ENCODE results near the gene SYNJ2. TPM values are rescaled to one million over a fixed set of nuclear protein-coding genes. Genes with fewer than 3 reads are reported as not detected.

SYNJ2 gene
- total and polyA plus RNA-seq, 2 donors (not counting 3 experiments of a cell fraction or from before 2014, with no cell fraction given): 35.1 to 78.2 TPM

GRCh38 chr6:158000530-158001307, 19.1 kb downstream of the SYNJ2 start:
- H3K79me2 ChIP-seq (ENCODE audit: control insufficient read depth, insufficient read depth, low read length): peaks cover 84% of the 10 kb centered on the region
- no peak overlapping the region for H2AFZ ChIP-seq (ENCODE audit: low read depth, low read length)
- TF ChIP-seq POLR2A (IDR thresholded peaks at IDR 0.05; ENCODE audit: low read depth, low read length) (no peak), GATA2 (IDR thresholded peaks at IDR 0.05; ENCODE audit: insufficient read depth, insufficient read length, low read depth, low read length) (no peak), JUN (IDR thresholded peaks at IDR 0.05; ENCODE audit: borderline replicate concordance, insufficient read depth, insufficient read length, low read depth) (no peak), MAX (IDR thresholded peaks at IDR 0.05; ENCODE audit: insufficient read depth, insufficient read length) (no peak), EZH2 (IDR thresholded peaks at IDR 0.05; ENCODE audit: borderline replicate concordance, low read depth, low read length, severe bottlenecking) (no peak), FOS (IDR thresholded peaks at IDR 0.05; ENCODE audit: borderline replicate concordance, insufficient read depth, low read length) (no peak), MYC (IDR thresholded peaks at IDR 0.05; ENCODE audit: low read depth, low read length) (no peak), POLR2AphosphoS5 (IDR thresholded peaks at IDR 0.05; ENCODE audit: insufficient read depth, low read depth, low read length) (no peak)
- TF ChIP-seq, protein P1, sequence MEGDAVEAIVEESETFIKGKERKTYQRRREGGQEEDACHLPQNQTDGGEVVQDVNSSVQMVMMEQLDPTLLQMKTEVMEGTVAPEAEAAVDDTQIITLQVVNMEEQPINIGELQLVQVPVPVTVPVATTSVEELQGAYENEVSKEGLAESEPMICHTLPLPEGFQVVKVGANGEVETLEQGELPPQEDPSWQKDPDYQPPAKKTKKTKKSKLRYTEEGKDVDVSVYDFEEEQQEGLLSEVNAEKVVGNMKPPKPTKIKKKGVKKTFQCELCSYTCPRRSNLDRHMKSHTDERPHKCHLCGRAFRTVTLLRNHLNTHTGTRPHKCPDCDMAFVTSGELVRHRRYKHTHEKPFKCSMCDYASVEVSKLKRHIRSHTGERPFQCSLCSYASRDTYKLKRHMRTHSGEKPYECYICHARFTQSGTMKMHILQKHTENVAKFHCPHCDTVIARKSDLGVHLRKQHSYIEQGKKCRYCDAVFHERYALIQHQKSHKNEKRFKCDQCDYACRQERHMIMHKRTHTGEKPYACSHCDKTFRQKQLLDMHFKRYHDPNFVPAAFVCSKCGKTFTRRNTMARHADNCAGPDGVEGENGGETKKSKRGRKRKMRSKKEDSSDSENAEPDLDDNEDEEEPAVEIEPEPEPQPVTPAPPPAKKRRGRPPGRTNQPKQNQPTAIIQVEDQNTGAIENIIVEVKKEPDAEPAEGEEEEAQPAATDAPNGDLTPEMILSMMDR (IDR thresholded peaks at IDR 0.05; ENCODE audit: extremely low read depth in 1 of 2, insufficient read depth in 1 of 2, low read depth in 1 of 2, low read length in 2 of 2): no peak
- dilution Hi-C loops (cut with MboI; ENCODE audit: extremely low pct_ligation_motif_present, low sequenced_read_pairs) (no loop called here), intact Hi-C loops (cut with micrococcal nuclease) (no loop called here)
- H3K9ac ChIP-seq (replicated peaks; ENCODE audit: extremely low read depth, insufficient read depth, low read length): no peak overlapping the region
- no peak overlapping the region for H3K4me2 ChIP-seq (ENCODE audit: insufficient read depth, low read length)
- H4K20me1 ChIP-seq (replicated peaks; ENCODE audit: control insufficient read depth, extremely low read depth, insufficient read depth, low read length): no peaks in the 10 kb centered on the region
- ChIA-PET CTCF (interaction anchor here (0.7 to 3.4 kb wide), 7 partner anchors 10 to 71 kb away, joined by 3 to 13 read pairs (median 3); partner anchors contain the start of gene SYNJ2), POLR2A (no interaction called here)
- DNase-seq (ENCODE audit: low read depth, low spot score) (no peak), FAIRE-seq (no peak)
- no peak overlapping the region for H3K27ac ChIP-seq (ENCODE audit: insufficient read depth, low read depth, low read length)
- H3K9me1 ChIP-seq (replicated peaks; ENCODE audit: control insufficient read depth, extremely low read depth, insufficient read depth, low read length): no peaks in the 10 kb centered on the region
- H3K27me3 ChIP-seq (ENCODE audit: control insufficient read depth in 2 of 2, insufficient read depth in 2 of 2, low read length in 2 of 2): no peaks in the 10 kb centered on the region
- H3K36me3 ChIP-seq (ENCODE audit: control insufficient read depth in 2 of 2, extremely low read depth in 1 of 2, insufficient read depth in 2 of 2, low read length in 2 of 2): peaks cover 0 to 4% of the 10 kb centered on the region in 2 experiments
- peaks cover 31% of the 10 kb centered on the region for H3K4me1 ChIP-seq (ENCODE audit: control insufficient read depth, extremely low read depth, insufficient read depth, low read length)
- no peaks in the 10 kb centered on the region for H3K9me3 ChIP-seq (replicated peaks; ENCODE audit: control insufficient read depth, insufficient read depth, low read length)
- BruUV-seq (replicated peaks): no TSS peak
- H3K4me3 ChIP-seq (replicated peaks in 1 of 3; ENCODE audit: insufficient read depth in 1 of 3, low read depth in 1 of 3, low read length in 3 of 3): no peak overlapping the region
